ENCODE results near the gene ZMYND15. TPM values are rescaled to one million over a fixed set of nuclear protein-coding genes. Genes with fewer than 3 reads are reported as not detected.

The ZMYND15 gene
- total RNA-seq, 1 donor from 2014 or later = 0.11 TPM

Other genes starting within 250 kb of the ZMYND15 start
- 12.4 TPM for gene SPNS2, start 241.0 kb upstream of the ZMYND15 start, total RNA-seq
- 19.2 TPM for gene MYBBP1A, start 184.4 kb upstream of the ZMYND15 start, total RNA-seq
- gene GGT6, start 179.3 kb upstream of the ZMYND15 start, total RNA-seq = 0.14 TPM
- 48.6 TPM for gene SMTNL2, start 155.3 kb upstream of the ZMYND15 start, total RNA-seq
- gene ALOX15, start 98.2 kb upstream of the ZMYND15 start, total RNA-seq = 0.19 TPM
- gene PELP1, start 35.7 kb upstream of the ZMYND15 start, total RNA-seq = 34.4 TPM
- gene ARRB2, start 29.2 kb upstream of the ZMYND15 start, total RNA-seq = 28.3 TPM
- gene MED11, start 8.4 kb upstream of the ZMYND15 start, total RNA-seq = 17.2 TPM
- gene CXCL16, start 95 bp downstream of the ZMYND15 start, total RNA-seq = 3.9 TPM
- gene TM4SF5, start 32.1 kb downstream of the ZMYND15 start, total RNA-seq = not detected
- 0.70 TPM for gene VMO1, start 46.5 kb downstream of the ZMYND15 start, total RNA-seq
- not detected for gene GLTPD2, start 49.1 kb downstream of the ZMYND15 start, total RNA-seq
- 225 TPM for gene PSMB6, start 56.3 kb downstream of the ZMYND15 start, total RNA-seq
- gene PLD2, start 67.3 kb downstream of the ZMYND15 start, total RNA-seq = 12.6 TPM
- gene MINK1, start 93.5 kb downstream of the ZMYND15 start, total RNA-seq = 50.7 TPM
- gene C17orf107, start 159.7 kb downstream of the ZMYND15 start, total RNA-seq = 0.78 TPM
- 0.41 TPM for gene CHRNE, start 163.3 kb downstream of the ZMYND15 start, total RNA-seq
- not detected for gene GP1BA, start 192.4 kb downstream of the ZMYND15 start, total RNA-seq
- gene SLC25A11, start 200.2 kb downstream of the ZMYND15 start, total RNA-seq = 199 TPM
- 91.8 TPM for gene RNF167, start 200.4 kb downstream of the ZMYND15 start, total RNA-seq
- gene PFN1, start 208.7 kb downstream of the ZMYND15 start, total RNA-seq = 218 TPM
- gene ENO3, start 211.3 kb downstream of the ZMYND15 start, total RNA-seq = 549 TPM
- 166 TPM for gene SPAG7, start 228.0 kb downstream of the ZMYND15 start, total RNA-seq
- 37.1 TPM for gene CAMTA2, start 247.8 kb downstream of the ZMYND15 start, total RNA-seq

All from Right ventricle myocardium inferior (tissue), 1 donor.